Activated CD8-positive, alpha-beta T cell treated with anti-CD3 and anti-CD28 coated beads for 36 hours (primary cell): Measurements from ENCODE around the gene SNAPC1. TPM values are rescaled to one million over a fixed set of nuclear protein-coding genes. Genes with fewer than 3 reads are reported as not detected.

Source experiments
- ATAC-seq: fragments of 200-7000 bp; cut with Tn5 transposase; one replicate; pipeline ENCODE4 v1.10.0; 2021; ENCODE audit warnings: mild to moderate bottlenecking, moderate library complexity
- CTCF ChIA-PET: fragments of 350-600 bp; sonication (Branson Sonifier 250); formaldehyde crosslinking; loops from one replicate; lab custom pipeline; 2021; ENCODE audit warnings: antibody characterized with exemption; lab: Charles Lee
- POLR2A ChIA-PET: fragments of 350-600 bp; sonication (Branson Sonifier 250); formaldehyde crosslinking; loops from one replicate; lab custom pipeline; 2021; ENCODE audit warnings: antibody characterized with exemption; lab: Charles Lee
- DNase-seq: peaks from one replicate; pipeline ENCODE4 v3.0.0-alpha.2; 2020
- H3K27ac Mint-ChIP-seq: one replicate; pipeline ENCODE4 v1.8.0; 2021; ENCODE audit warnings: mild to moderate bottlenecking, mixed read lengths
- H3K27me3 Mint-ChIP-seq: one replicate; pipeline ENCODE4 v1.8.0; 2021; ENCODE audit warnings: mixed read lengths
- H3K36me3 Mint-ChIP-seq: one replicate; pipeline ENCODE4 v1.8.0; 2021; ENCODE audit warnings: low read depth, mixed read lengths
- H3K4me1 Mint-ChIP-seq: one replicate; pipeline ENCODE4 v1.8.0; 2021; ENCODE audit warnings: low read depth, mixed read lengths
- H3K4me3 Mint-ChIP-seq: one replicate; pipeline ENCODE4 v1.8.0; 2021; ENCODE audit warnings: mild to moderate bottlenecking, moderate library complexity, mixed read lengths
- H3K9me3 Mint-ChIP-seq: one replicate; pipeline ENCODE4 v1.8.0; 2021; ENCODE audit warnings: mixed read lengths
- intact Hi-C: fragments of 100-400 bp; cut with micrococcal nuclease; formaldehyde crosslinking; loops from one replicate; pipeline ENCODE4 v1.10.0; 2022
- total RNA-seq, 2 experiments: library from RNA; stranded (reverse); gene quantifications; one replicate each; pipeline ENCODE4 v1.2.3, GENCODE V29; 2021
- TF ChIP-seq, protein P1 (sequence below): fragments of 200-600 bp; IDR thresholded peaks from one replicate; pipeline ENCODE4 v1.8.0; 2022; ENCODE audit warnings: antibody characterized with exemption, mild to moderate bottlenecking

The SNAPC1 gene
- total RNA-seq, 2 experiments from 2014 or later: 11.4 to 11.6 TPM

GRCh38 chr14:61811882-61812346 lies 49.7 kb downstream of the SNAPC1 start:
- ChIA-PET CTCF (interaction anchor here (1.8 kb wide), 1 partner anchor 26 kb away, joined by 6 read pairs; no protein-coding TSS in a partner anchor), POLR2A (no interaction called here)
- no peaks in the 10 kb centered on the region for H3K36me3 Mint-ChIP-seq
- TF ChIP-seq, protein P1, sequence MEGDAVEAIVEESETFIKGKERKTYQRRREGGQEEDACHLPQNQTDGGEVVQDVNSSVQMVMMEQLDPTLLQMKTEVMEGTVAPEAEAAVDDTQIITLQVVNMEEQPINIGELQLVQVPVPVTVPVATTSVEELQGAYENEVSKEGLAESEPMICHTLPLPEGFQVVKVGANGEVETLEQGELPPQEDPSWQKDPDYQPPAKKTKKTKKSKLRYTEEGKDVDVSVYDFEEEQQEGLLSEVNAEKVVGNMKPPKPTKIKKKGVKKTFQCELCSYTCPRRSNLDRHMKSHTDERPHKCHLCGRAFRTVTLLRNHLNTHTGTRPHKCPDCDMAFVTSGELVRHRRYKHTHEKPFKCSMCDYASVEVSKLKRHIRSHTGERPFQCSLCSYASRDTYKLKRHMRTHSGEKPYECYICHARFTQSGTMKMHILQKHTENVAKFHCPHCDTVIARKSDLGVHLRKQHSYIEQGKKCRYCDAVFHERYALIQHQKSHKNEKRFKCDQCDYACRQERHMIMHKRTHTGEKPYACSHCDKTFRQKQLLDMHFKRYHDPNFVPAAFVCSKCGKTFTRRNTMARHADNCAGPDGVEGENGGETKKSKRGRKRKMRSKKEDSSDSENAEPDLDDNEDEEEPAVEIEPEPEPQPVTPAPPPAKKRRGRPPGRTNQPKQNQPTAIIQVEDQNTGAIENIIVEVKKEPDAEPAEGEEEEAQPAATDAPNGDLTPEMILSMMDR: no peak
- H3K4me1 Mint-ChIP-seq: peaks cover 9% of the 10 kb centered on the region
- intact Hi-C loops: no loop called here
- no peaks in the 10 kb centered on the region for H3K9me3 Mint-ChIP-seq
- H3K27ac Mint-ChIP-seq: peak overlapping the region; percentile 53
- peak overlapping the region; percentile 70 for H3K4me3 Mint-ChIP-seq
- H3K27me3 Mint-ChIP-seq: peaks cover 44% of the 10 kb centered on the region
- DNase-seq (no peak), ATAC-seq (no peak)

DNA sequence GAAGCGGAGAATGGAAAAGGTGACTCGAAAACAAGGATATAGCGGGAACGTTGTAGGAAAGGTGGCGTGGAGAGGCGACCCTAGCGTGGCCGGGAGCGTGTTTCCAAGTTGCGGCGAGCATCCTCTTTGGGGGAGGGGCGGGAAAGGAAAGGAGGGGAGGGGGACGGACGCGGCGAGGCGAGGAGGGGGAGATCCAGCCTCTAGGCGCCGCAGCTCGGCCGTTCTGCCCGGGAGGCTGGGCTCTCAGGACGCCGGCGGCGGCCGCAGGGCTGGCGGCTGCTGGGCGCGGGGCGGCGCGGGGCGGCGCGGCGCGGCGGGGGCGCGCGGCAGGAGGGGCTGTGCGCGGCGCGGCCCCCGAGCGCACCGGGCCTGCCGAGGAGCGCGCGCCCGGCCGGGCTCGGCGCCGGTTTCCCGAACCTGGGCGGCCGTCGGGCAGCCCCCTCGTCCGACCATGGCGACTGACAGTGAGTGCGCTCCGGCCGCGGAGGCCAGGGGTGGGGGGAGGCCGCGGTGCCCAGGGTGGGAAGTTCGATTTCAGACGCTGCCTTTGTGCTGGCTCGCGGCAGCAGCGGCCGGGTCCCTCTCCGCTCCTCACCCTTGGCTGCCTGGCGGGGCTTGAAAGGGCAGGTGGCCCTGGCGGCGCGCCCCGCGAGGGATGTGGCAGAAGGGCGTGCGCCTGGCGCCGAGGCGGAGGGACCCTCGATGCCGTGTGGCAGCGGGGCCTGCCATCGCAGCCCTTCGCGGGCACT lies 50.3 kb downstream of the SNAPC1 start, which contains the start of gene SYT16:
TSS of gene SYT16 (plus strand) at position 357 of the 749 bp plus-strand sequence.
- Mint-ChIP-seq H3K36me3 (no peaks in the 10 kb centered on the region), H3K27me3 (peaks cover 46% of the 10 kb centered on the region), H3K4me1 (peaks cover 9% of the 10 kb centered on the region), H3K4me3 (peak within 1 kb of the TSS; percentile 70), H3K27ac (peak within 1 kb of the TSS; percentile 53), H3K9me3 (no peaks in the 10 kb centered on the region)
- POLR2A ChIA-PET: no interaction called here
- DNase-seq (peak; percentile 27), ATAC-seq (peak; percentile 64)
- CTCF ChIA-PET: interaction anchor here (1.8 kb wide), 1 partner anchor 25 kb away, joined by 6 read pairs; no protein-coding TSS in a partner anchor
- intact Hi-C loops: no loop called here
- TF ChIP-seq, protein P1: no peak

DNA sequence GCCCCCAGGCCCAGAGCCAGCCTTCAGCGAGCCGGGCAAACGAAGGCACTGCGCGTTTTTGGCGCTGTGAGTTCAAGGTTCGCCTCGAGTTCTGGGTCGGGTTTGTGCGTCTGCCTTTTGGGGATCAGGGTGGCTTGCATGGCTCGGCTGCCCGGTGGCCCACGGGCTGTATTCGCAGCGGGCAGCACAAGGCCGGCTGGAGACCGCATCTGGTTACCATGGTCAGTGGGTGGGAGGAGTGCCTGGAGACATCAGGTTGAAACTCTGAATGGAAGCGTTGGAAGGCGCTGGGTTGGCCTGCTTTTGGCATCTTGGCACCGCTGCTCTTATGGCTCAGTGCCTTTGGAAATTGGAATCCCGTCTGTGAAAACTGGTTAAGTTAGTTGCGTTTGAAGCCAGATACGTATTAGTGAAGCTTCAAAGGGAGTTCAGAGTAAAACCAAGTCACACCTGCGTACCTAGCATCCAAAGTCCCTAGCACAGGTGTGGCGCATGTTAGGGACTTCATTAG lies 50.9 kb downstream of the SNAPC1 start:
- DNase-seq: no peak
- no peaks in the 10 kb centered on the region for H3K36me3 Mint-ChIP-seq
- TF ChIP-seq, protein P1: no peak
- no peak overlapping the region for H3K27ac Mint-ChIP-seq
- H3K9me3 Mint-ChIP-seq: no peaks in the 10 kb centered on the region
- no peak for ATAC-seq
- CTCF ChIA-PET: interaction anchor here (2.5 kb wide), 1 partner anchor 24 kb away, joined by 16 read pairs; no protein-coding TSS in a partner anchor
- H3K4me1 Mint-ChIP-seq: peaks cover 9% of the 10 kb centered on the region
- POLR2A ChIA-PET: interaction anchor here (0.7 kb wide), 1 partner anchor 18 kb away, joined by 3 read pairs; no protein-coding TSS in a partner anchor
- H3K4me3 Mint-ChIP-seq: peak overlapping the region; percentile 69
- intact Hi-C loops: no loop called here
- peaks cover 47% of the 10 kb centered on the region for H3K27me3 Mint-ChIP-seq

- ChIA-PET CTCF (interaction anchor here (0.9 to 2.3 kb wide), 2 partner anchors 15 to 553 kb away, joined by 3 to 17 read pairs; no protein-coding TSS in a partner anchor), POLR2A (no interaction called here)
- Mint-ChIP-seq H3K36me3 (no peaks in the 10 kb centered on the region), H3K4me1 (peaks cover 3% of the 10 kb centered on the region), H3K27me3 (peaks cover 4% of the 10 kb centered on the region), H3K9me3 (no peaks in the 10 kb centered on the region), H3K27ac (no peak overlapping the region), H3K4me3 (no peak overlapping the region)
- intact Hi-C loops: no loop called here
- TF ChIP-seq, protein P1: no peak
- ATAC-seq: peak; percentile 24
- no peak for DNase-seq
Measured at GRCh38 chr14:61822458-61822857, 60.2 kb downstream of the SNAPC1 start.
